Measurements from ENCODE around the gene TSC22D4. TPM values are rescaled to one million over a fixed set of nuclear protein-coding genes. Genes with fewer than 3 reads are reported as not detected.

Gene TSC22D4
- total and polyA plus RNA-seq, 8 donors, result 47.0 to 65.1 (median 56.1) TPM

DNA sequence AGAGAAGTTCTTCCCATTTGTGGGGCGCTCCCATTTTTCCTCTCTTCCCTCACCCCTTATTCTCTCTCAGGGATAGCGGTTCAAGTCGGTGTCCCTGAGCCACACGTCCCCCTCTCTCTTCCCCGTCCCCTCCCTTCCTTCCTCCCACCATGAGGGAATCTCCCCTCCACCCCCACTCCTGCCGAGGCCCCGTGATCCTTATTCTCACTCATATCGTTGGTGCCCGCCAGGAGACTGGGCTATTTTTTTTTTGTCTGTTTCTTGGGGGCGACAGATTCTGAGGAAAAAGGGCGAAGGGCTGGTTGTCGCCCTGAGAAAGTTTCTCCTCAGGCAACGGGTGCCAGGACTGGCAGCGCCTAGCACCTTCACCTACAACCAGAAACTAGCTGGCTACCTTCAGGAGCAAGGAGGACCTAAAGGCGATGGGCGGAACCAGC lies 51.2 kb downstream of the TSC22D4 start:
- H3K36me3 ChIP-seq, result peaks cover 0 to 14% of the 10 kb centered on the region in 2 donors
- no peak for TF ChIP-seq CTCF (IDR thresholded peaks at IDR 0.05)
- DNase-seq, result no peak
- H3K4me1 ChIP-seq, result peaks cover 10 to 39% of the 10 kb centered on the region in 2 donors
- H3K27me3 ChIP-seq, result no peaks in the 10 kb centered on the region
- H3K4me3 ChIP-seq, result peak overlapping the region; percentile 93 to 99
- intact Hi-C loops (cut with DNase I), result no loop called here
- H3K27ac ChIP-seq, result peak overlapping the region; percentile 99 to 100
- ATAC-seq, result no peak
- no peaks in the 10 kb centered on the region for H3K9me3 ChIP-seq

- intact Hi-C loops (cut with DNase I), result no loop called here
- DNase-seq, result no peak
- TF ChIP-seq CTCF (IDR thresholded peaks at IDR 0.05), result no peak
Observed at GRCh38 chr7:100426516-100426915, 52.5 kb downstream of the TSC22D4 start.

DNA sequence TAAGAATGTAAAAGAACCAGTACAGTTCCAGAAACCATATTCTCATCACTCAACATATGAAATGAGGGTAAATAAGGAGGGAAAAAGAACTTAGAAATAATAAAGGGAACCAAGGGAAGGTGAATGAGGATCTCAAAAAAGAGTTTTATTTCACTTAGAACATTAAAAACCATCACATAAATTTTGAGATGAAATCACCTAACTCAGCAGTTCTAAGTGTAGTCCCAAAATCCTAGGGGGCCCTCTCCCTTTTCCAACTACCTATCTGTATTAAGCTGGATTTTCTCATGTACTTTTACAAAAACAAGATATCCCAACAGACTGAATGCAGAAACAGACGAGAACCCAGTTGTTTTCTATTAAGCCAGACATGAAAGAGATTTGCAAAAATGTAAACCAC lies 53.7 kb downstream of the TSC22D4 start:
- no peak for DNase-seq
- intact Hi-C loops (cut with DNase I), result no loop called here
- no peak overlapping the region for H3K4me3 ChIP-seq
- ATAC-seq, result no peak
- no peak overlapping the region for H3K27ac ChIP-seq
- H3K36me3 ChIP-seq, result no peaks in the 10 kb centered on the region
- no peaks in the 10 kb centered on the region for H3K9me3 ChIP-seq
- peaks cover 0 to 14% of the 10 kb centered on the region in 2 donors for H3K4me1 ChIP-seq
- no peaks in the 10 kb centered on the region for H3K27me3 ChIP-seq
- no peak for TF ChIP-seq CTCF (IDR thresholded peaks at IDR 0.05)

More at GRCh38 chr7:100426516-100426915, 52.5 kb downstream of the TSC22D4 start:
- ATAC-seq, result no peak
- H3K4me1 ChIP-seq, result peaks cover 7 to 26% of the 10 kb centered on the region in 2 donors
- H3K4me3 ChIP-seq, result no peak overlapping the region
- H3K27me3 ChIP-seq, result no peaks in the 10 kb centered on the region
- peaks cover 0 to 5% of the 10 kb centered on the region in 2 donors for H3K36me3 ChIP-seq
- H3K9me3 ChIP-seq, result no peaks in the 10 kb centered on the region
- no peak overlapping the region for H3K27ac ChIP-seq

- Histone ChIP-seq H3K27ac (no peak overlapping the region), H3K4me3 (no peak overlapping the region), H3K36me3 (no peaks in the 10 kb centered on the region), H3K9me3 (no peaks in the 10 kb centered on the region), H3K27me3 (no peaks in the 10 kb centered on the region), H3K4me1 (peaks cover 0 to 11% of the 10 kb centered on the region in 2 donors)
- ATAC-seq (no peak), DNase-seq (no peak)
- intact Hi-C loops (cut with DNase I), result no loop called here
- no peak for TF ChIP-seq CTCF (IDR thresholded peaks at IDR 0.05)
Observed at GRCh38 chr7:100423315-100423714, 55.7 kb downstream of the TSC22D4 start.

DNA sequence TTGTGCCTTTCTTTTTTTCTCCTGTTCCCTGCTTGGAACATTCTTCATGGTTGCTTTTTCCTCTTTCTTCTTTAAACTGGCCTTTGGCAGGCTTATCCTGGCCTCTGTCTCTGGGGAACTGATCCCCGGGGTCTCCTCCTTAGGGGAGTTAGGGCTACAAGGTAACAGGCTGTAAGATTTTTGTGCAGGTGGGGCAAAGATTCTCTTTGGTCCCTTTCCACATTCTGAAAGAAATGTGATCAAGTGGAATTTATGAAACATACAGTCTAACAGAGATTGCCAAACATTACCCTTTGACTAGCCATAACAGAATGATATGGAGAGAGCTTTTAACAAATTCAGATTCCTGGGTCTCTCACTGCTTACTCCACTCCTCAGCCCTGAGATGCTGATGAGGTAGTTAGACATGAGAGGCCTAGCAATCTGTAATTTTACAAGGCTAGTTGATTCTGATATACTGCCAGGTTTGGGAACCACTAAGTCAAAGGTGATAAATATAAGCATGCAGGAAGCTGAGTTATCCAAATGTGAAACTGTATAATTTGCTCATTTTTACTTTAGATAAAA lies 59.3 kb downstream of the TSC22D4 start:
- no peak for TF ChIP-seq CTCF (IDR thresholded peaks at IDR 0.05)
- ATAC-seq (no peak), DNase-seq (no peak)
- intact Hi-C loops (cut with DNase I), result no loop called here
- H3K36me3 ChIP-seq, result no peaks in the 10 kb centered on the region
- H3K4me3 ChIP-seq, result no peak overlapping the region
- no peaks in the 10 kb centered on the region for H3K9me3 ChIP-seq
- no peaks in the 10 kb centered on the region for H3K27me3 ChIP-seq
- H3K27ac ChIP-seq, result no peak overlapping the region
- no peaks in the 10 kb centered on the region for H3K4me1 ChIP-seq
